Thyroid gland (tissue), 4 donors: Measurements from ENCODE around the gene SEMA4B. TPM values are rescaled to one million over a fixed set of nuclear protein-coding genes. Genes with fewer than 3 reads are reported as not detected.

Experiments used
- DNase-seq, 2 donors: peaks; one replicate each; pipeline ENCODE4 v3.0.0-alpha.2; 2019
- H3K27ac ChIP-seq, 3 donors: fragments of 200-600 bp; sonication (generic); 1 replicate in 2 of 3; 2 replicates in 1 of 3; pipeline ENCODE4 v1.5.1; 2016 to 2019; ENCODE audit warnings: mild to moderate bottlenecking in 1 of 3, moderate library complexity in 1 of 3
- H3K27me3 ChIP-seq: fragments of 200-600 bp; sonication (generic); one replicate; pipeline ENCODE4 v1.5.1; 2019
- H3K36me3 ChIP-seq, 2 donors: fragments of 200-600 bp; sonication (generic); one replicate each; pipeline ENCODE4 v1.5.1; 2016 to 2019
- H3K4me1 ChIP-seq, 2 donors: fragments of 200-600 bp; sonication (generic); one replicate each; pipeline ENCODE4 v1.5.1; 2017 to 2019
- H3K4me3 ChIP-seq, 3 donors: fragments of 200-600 bp; sonication (generic); replicated peaks in 1 of 3; 1 replicate in 2 of 3; 2 replicates in 1 of 3; pipeline ENCODE4 v1.5.1; 2016; ENCODE audit warnings: mild to moderate bottlenecking in 1 of 3
- H3K9me3 ChIP-seq: fragments of 200-600 bp; sonication (generic); one replicate; pipeline ENCODE4 v1.5.1; 2017
- POLR2A ChIP-seq, 2 donors: fragments of 450-650 bp; IDR thresholded peaks; one replicate each; pipeline ENCODE4 v1.6.1; 2017; ENCODE audit warnings: antibody characterized with exemption in 2 of 2, mild to moderate bottlenecking in 2 of 2, moderate library complexity in 1 of 2
- WGBS, 2 donors: methylation state at CpG; one replicate each; pipeline ENCODE4 v1.1.5; 2017; 5-methylcytosine and 5-hydroxymethylcytosine counted together
- intact Hi-C: fragments of 100-400 bp; cut with DNase I; formaldehyde crosslinking; loops from one replicate; pipeline ENCODE4 v1.15.1; 2023
- total RNA-seq, 4 donors: library from RNA; depleted of rRNA; stranded (reverse); fragments of >200 nt; gene quantifications; one replicate each; pipeline ENCODE4 v1.2.3, GENCODE V29; 2016
- TF ChIP-seq, protein P1 (sequence below), 6 experiments: fragments of 200-600 bp in 3 of 6; fragments of 450-650 bp in 3 of 6; sonication (generic) in 3 of 6; IDR thresholded peaks; one replicate each; pipeline ENCODE4 v1.5.1; 2016 to 2019; ENCODE audit warnings: antibody characterized with exemption in 6 of 6, mild to moderate bottlenecking in 2 of 6, inconsistent platforms in 1 of 6, moderate library complexity in 1 of 6

The SEMA4B gene
- total RNA-seq, 4 donors from 2014 or later = 49.5 to 163 (median 69.9) TPM

DNA sequence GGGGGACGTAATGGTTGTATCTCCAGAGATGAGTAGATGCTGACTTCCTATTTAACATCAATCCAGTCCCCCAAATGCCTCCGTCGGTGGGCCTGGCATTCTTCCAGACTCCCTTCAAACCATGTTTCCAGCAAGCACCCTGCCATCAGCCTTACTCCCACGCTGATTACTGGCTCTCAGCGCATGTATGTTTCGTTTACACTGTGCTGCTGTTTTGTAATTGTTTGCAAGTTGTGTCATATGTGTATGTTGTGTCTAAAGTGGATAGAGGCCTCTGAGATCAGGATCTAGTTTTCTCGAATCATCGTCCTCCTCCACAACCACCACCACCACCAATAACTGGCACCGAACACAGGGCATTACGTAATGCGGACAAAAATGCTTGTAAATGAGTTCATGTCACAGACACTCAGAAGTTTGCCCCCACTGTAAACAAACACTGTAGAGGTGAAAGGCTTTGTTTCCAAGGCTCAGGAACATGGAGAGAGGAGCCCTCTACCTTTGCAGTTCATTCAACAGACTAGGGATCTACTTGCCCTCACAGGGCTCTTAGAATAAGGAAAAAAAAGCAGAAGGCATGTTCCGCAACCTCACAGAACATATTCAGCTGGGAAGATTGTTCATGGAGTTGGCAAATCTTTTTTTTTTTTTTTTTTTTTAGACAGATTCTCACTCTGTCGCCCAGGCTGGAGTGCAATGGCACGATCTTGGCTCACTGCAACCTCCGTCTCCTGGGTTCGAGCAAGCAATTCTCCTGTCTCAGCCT, 46.1 kb upstream of the SEMA4B start:
- Histone ChIP-seq H3K9me3 (no peaks in the 10 kb centered on the region), H3K27me3 (no peaks in the 10 kb centered on the region), H3K36me3 (no peaks in the 10 kb centered on the region), H3K4me3 (no peak overlapping the region), H3K4me1 (peaks cover 19 to 33% of the 10 kb centered on the region in 2 donors), H3K27ac (no peak overlapping the region)
- 87 to 89% methylated on average over 16 of the region's 16 CpGs for WGBS, 2 donors
- no peak for DNase-seq
- TF ChIP-seq, protein P1, sequence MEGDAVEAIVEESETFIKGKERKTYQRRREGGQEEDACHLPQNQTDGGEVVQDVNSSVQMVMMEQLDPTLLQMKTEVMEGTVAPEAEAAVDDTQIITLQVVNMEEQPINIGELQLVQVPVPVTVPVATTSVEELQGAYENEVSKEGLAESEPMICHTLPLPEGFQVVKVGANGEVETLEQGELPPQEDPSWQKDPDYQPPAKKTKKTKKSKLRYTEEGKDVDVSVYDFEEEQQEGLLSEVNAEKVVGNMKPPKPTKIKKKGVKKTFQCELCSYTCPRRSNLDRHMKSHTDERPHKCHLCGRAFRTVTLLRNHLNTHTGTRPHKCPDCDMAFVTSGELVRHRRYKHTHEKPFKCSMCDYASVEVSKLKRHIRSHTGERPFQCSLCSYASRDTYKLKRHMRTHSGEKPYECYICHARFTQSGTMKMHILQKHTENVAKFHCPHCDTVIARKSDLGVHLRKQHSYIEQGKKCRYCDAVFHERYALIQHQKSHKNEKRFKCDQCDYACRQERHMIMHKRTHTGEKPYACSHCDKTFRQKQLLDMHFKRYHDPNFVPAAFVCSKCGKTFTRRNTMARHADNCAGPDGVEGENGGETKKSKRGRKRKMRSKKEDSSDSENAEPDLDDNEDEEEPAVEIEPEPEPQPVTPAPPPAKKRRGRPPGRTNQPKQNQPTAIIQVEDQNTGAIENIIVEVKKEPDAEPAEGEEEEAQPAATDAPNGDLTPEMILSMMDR (IDR thresholded peaks at IDR 0.05) = no peak
- TF ChIP-seq POLR2A (IDR thresholded peaks at IDR 0.05) = no peak
- intact Hi-C loops = no loop called here

DNA sequence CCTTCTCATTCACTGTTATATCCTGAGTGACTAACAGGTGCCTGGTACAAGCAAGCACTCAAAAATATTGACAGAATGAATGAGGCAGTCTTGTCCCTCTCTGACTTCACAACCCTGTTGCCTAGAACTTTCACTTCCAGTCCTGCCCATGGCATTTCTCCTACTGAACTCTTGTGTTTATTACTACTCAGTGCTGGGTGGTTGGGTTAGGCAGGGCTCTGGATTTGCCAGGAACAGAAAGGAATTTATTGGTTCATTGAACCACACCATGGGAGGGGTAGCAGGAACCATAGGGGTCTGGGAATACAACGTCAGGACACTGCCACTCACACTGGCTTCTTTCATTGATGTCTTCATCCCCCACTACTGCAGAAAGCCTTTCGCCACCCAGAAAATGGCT, 41.9 kb upstream of the SEMA4B start:
- H3K27me3 ChIP-seq = no peaks in the 10 kb centered on the region
- no peaks in the 10 kb centered on the region for H3K36me3 ChIP-seq
- intact Hi-C loops = no loop called here
- H3K9me3 ChIP-seq = no peaks in the 10 kb centered on the region
- H3K4me1 ChIP-seq = peaks cover 37 to 47% of the 10 kb centered on the region in 2 donors
- H3K27ac ChIP-seq = peak overlapping the region; percentile 85 to 88 (median 85)
- 61 to 69% methylated on average over 2 of the region's 2 CpGs for WGBS, 2 donors
- H3K4me3 ChIP-seq = no peak overlapping the region
- peak; percentile 60 to 62 for DNase-seq
- peak in 1 of 2 donors; percentile 48 for TF ChIP-seq POLR2A (IDR thresholded peaks at IDR 0.05)
- TF ChIP-seq, protein P1 (IDR thresholded peaks at IDR 0.05) = no peak

DNA sequence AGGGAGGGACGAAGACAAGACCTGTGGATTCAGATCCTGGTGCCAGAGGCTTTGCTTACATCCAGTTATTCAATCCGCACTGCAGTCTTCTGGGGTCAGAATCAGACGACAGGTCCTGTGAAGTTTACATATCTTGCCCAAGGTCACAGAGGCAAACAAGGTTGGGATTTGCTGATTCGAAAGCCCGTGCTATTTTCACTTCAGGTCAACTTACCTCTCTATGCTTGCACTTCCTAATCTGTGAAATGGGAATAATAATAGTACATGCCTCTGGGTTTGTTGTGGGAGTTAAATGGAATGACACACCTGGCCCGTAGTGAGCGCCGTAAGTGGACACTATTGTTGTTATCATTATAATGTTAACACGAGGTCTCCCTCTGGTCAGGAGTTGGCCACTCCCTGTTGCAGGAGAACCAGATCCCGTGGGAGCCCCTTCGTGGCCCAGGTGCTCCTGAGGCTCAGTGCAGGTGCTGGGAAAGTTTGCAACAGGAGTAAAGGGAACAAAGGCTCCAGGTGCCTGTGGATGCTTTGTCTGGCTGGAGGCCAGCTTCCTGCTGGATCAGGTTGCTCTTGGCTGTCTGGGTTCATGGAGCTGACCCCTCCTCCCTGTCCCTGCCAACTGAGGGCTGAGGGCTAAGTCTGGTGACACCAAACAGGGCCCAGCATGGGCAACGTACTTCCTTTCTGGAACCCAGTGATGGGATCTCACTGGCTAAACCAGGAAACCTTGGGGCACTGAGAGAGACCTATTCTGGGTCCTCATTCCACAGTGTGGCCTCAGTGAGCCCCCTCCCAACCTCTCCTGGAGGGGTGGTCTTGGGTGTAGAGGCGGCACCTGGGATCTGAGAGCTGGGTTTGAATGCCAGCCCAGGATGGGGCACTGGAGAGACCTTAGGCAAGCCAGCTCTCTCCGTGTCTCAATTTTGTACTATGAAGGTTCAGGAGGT, 40.1 kb upstream of the SEMA4B start:
- peak in 1 of 2 donors; percentile 20 for TF ChIP-seq POLR2A (IDR thresholded peaks at IDR 0.05)
- TF ChIP-seq, protein P1 (IDR thresholded peaks at IDR 0.05) = no peak
- intact Hi-C loops = no loop called here
- Histone ChIP-seq H3K9me3 (no peaks in the 10 kb centered on the region), H3K27me3 (no peaks in the 10 kb centered on the region), H3K36me3 (no peaks in the 10 kb centered on the region), H3K4me3 (no peak overlapping the region), H3K4me1 (peaks cover 48 to 58% of the 10 kb centered on the region in 2 donors), H3K27ac (peak overlapping the region; percentile 85 to 88 (median 85))
- peak; percentile 89 to 94 for DNase-seq
- WGBS, 2 donors = 70 to 71% methylated on average over 14 of the region's 14 CpGs

DNA sequence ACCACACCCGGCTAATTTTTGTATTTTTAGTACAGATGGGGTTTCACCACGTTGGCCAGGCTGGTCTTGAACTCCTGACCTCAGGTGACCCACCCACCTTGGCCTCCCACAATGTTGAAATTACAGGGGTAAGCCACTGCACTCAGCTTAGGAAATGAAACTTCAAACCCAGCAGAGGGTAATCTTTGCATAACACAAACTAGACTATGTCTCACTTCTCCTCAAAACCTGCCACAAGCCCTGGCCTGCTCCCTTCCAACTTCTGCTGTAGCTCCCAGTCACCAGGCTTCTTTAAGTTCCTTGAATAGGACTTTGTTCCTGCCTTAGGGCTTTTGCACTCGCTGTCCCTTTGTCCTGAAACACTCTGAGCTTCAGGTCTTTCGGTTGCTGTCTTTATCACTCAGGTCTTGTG, 39.2 kb upstream of the SEMA4B start:
- WGBS, 2 donors = 52 to 57% methylated on average over 4 of the region's 4 CpGs
- TF ChIP-seq, protein P1 (IDR thresholded peaks at IDR 0.05) = no peak
- no peak for TF ChIP-seq POLR2A (IDR thresholded peaks at IDR 0.05)
- no peak for DNase-seq
- intact Hi-C loops = no loop called here
- Histone ChIP-seq H3K4me1 (peaks cover 57 to 67% of the 10 kb centered on the region in 2 donors), H3K27me3 (no peaks in the 10 kb centered on the region), H3K4me3 (no peak overlapping the region), H3K9me3 (no peaks in the 10 kb centered on the region), H3K36me3 (no peaks in the 10 kb centered on the region), H3K27ac (peak overlapping the region; percentile 85 to 88 (median 85))
